ENCODE data around the gene PLPPR1.

DNA sequence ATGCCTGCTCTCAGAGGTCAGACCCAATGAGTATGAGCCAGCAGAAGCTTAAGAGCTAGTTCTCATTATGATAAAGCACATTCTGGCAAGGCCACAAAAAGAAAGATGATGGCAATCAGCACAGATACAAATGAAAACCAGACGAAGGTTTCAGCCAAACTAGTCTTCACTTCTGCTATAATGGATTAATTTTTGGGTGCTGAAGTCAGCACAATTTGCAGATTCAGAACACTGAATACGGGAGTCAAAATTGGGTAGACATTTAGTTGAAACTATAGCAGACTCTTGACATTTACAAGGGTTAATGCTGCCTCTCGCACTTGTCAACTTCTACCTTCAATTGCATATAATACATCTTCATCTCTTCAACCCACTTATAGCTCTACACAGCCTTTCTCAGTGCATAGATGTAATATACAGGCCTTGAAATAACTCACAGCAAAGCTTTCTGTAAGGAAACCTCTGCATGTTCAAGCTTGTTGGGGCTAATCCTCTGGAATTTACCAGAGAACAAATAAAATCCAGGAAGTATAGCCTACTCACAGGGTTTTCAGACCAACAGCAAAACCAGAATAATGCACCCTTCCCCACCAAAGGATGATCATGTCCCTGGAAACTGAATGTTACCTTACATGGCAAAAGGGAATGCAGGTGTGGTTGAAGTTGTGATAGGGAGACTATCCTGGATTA is 279.1 kb downstream of the PLPPR1 start:
- no peak for TF ChIP-seq POLR2A (IDR thresholded peaks at IDR 0.05)
- TF ChIP-seq, protein P1, sequence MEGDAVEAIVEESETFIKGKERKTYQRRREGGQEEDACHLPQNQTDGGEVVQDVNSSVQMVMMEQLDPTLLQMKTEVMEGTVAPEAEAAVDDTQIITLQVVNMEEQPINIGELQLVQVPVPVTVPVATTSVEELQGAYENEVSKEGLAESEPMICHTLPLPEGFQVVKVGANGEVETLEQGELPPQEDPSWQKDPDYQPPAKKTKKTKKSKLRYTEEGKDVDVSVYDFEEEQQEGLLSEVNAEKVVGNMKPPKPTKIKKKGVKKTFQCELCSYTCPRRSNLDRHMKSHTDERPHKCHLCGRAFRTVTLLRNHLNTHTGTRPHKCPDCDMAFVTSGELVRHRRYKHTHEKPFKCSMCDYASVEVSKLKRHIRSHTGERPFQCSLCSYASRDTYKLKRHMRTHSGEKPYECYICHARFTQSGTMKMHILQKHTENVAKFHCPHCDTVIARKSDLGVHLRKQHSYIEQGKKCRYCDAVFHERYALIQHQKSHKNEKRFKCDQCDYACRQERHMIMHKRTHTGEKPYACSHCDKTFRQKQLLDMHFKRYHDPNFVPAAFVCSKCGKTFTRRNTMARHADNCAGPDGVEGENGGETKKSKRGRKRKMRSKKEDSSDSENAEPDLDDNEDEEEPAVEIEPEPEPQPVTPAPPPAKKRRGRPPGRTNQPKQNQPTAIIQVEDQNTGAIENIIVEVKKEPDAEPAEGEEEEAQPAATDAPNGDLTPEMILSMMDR (IDR thresholded peaks at IDR 0.05): no peak
- no peak for TF ChIP-seq POLR2AphosphoS5 (IDR thresholded peaks at IDR 0.05; ENCODE audit: insufficient read depth in 1 of 2, low read depth in 1 of 2)
